HepG2 (cell line): Measurements from ENCODE around the gene SLC2A6. TPM values are rescaled to one million over a fixed set of nuclear protein-coding genes. Genes with fewer than 3 reads are reported as not detected.
A peak's percentile ranks its signal among the peaks of the same experiment; 100 is the strongest.

Experiments used
- BCL6 ChIP-seq: IDR thresholded peaks from 2 replicates; pipeline ENCODE4 v1.6.1; 2016; ENCODE audit warnings: missing genetic modification reagents, missing compliant biosample characterization
- ELF3 ChIP-seq: IDR thresholded peaks from 2 replicates; pipeline ENCODE4 v1.6.1; 2016; ENCODE audit warnings: missing genetic modification reagents, missing compliant biosample characterization
- GABPA ChIP-seq, 2 experiments: IDR thresholded peaks; 2 replicates each; pipeline ENCODE4 v1.6.1; 2011 to 2016; ENCODE audit warnings: low read depth in 2 of 2, low read length in 1 of 2, missing biosample characterization in 1 of 2, missing genetic modification characterization in 1 of 2
- HMGXB4 ChIP-seq, 2 experiments: sonication (generic) in 1 of 2; formaldehyde crosslinking in 1 of 2; IDR thresholded peaks; 2 replicates each; pipeline versions ENCODE4 v1.4.0 to v1.6.1; 2018 to 2020; ENCODE audit warnings: missing genetic modification reagents in 2 of 2, borderline replicate concordance in 1 of 2, low read depth in 1 of 2, mild to moderate bottlenecking in 1 of 2, missing biosample characterization in 1 of 2
- POLR2A ChIP-seq, 2 experiments: IDR thresholded peaks; 2 replicates each; pipeline ENCODE4 v1.6.1; 2011; ENCODE audit warnings: low read depth in 2 of 2, low read length in 2 of 2, mild to moderate bottlenecking in 1 of 2, moderate library complexity in 1 of 2; ENCODE audit not compliant: insufficient read depth in 1 of 2
- RARA ChIP-seq: IDR thresholded peaks from 2 replicates; pipeline ENCODE4 v1.6.1; 2016; ENCODE audit warnings: missing genetic modification reagents, missing compliant biosample characterization
- STAT6 ChIP-seq: sonication (generic); formaldehyde crosslinking; IDR thresholded peaks from 2 replicates; pipeline ENCODE4 v1.4.0; 2020; ENCODE audit warnings: missing genetic modification reagents, mild to moderate bottlenecking, borderline replicate concordance
- ZNF335 ChIP-seq: sonication (generic); formaldehyde crosslinking; IDR thresholded peaks from 2 replicates; pipeline ENCODE4 v1.4.0; 2020; ENCODE audit warnings: missing genetic modification reagents
- ZNF430 ChIP-seq: sonication (generic); formaldehyde crosslinking; IDR thresholded peaks from 2 replicates; pipeline ENCODE4 v1.9.0; 2021; ENCODE audit warnings: mild to moderate bottlenecking, missing genetic modification reagents
- ZNF580 ChIP-seq: IDR thresholded peaks from 2 replicates; pipeline ENCODE4 v1.6.1; 2016; ENCODE audit warnings: low read depth, borderline replicate concordance
- polyA plus RNA-seq, 8 experiments: library from polyadenylated mRNA; depleted of rRNA in 3 of 8; stranded (reverse) in 7 of 8; unstranded in 1 of 8; fragments of >200 nt; fragmentation: Illumina TruSeq in 4 of 8; extraction: Trizol in 4 of 8; gene quantifications; 2 replicates each; pipeline versions ENCODE4 v1.2.1 to v1.2.3, GENCODE V29; 2011 to 2016; ENCODE audit warnings: low read depth in 4 of 8, missing spikeins in 1 of 8, mixed read lengths in 1 of 8; ENCODE audit not compliant: insufficient read depth in 1 of 8
- total RNA-seq, 5 experiments: library from RNA; depleted of rRNA; stranded (reverse); fragments of >200 nt; fragmentation: Illumina TruSeq; extraction: Trizol; gene quantifications; 2 replicates each; pipeline ENCODE4 v1.2.3, GENCODE V29; 2016; ENCODE audit warnings: low read depth in 1 of 5
- TF ChIP-seq, protein P1 (sequence below): IDR thresholded peaks from 2 replicates; pipeline ENCODE4 v1.4.0; 2020; ENCODE audit warnings: mild to moderate bottlenecking, missing genetic modification reagents
- TF ChIP-seq, protein P2 (sequence below): sonication (generic); formaldehyde crosslinking; IDR thresholded peaks from 2 replicates; pipeline ENCODE4 v1.5.1; 2020; ENCODE audit warnings: missing genetic modification reagents, mild to moderate bottlenecking, borderline replicate concordance
- TF ChIP-seq, protein P3 (sequence below): sonication (generic); formaldehyde crosslinking; IDR thresholded peaks from 2 replicates; pipeline ENCODE4 v1.5.0; 2020; ENCODE audit warnings: mild to moderate bottlenecking, missing genetic modification reagents

SLC2A6 gene
- total and polyA plus RNA-seq, 2 of the 13 experiments (the other 11 are each of a cell fraction or from before 2014, with no cell fraction given), result 4.1 to 15.0 TPM

DNA sequence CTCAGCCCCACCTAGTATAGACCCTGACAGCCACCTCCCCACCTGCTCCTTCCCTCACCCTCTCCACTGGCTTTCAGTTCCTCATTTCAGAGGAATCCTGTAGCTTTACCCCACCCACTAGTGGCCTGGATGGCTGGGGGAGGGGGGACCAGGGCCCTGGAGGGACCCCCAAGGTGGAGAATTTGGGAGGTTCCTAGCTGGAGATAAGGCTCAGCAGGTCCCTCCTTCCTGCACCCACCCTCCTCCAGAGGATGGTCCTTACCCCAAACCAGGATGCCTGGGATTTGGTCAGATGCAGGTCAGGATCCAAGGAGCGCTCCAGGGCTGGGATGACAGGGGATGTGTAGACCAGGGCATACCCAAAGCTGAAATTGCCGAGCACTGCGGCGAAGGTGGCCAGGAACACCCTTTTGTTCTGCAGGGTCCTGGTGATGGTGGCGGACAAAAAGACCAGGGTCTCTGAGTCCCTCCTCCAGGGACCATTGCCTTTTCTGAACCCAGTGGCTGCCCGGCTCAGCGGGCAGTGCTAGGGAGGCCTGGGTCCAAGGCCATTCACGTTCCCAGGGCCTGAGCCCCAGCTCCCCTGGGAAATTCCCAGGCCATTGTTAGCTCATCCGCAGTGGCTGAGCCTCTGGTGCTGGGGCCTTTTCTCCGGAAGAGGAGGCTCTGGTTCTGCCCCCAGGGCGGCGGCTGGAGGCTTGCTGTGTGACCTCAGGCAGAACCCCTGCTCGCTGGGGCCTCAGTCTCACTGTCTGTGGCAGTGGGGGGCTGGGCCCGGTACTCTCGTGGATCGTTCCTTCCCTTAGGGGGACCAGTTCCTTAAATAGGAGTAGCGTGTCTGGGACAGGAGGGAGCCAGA is 678 bp downstream of the SLC2A6 start (continued):
- TF ChIP-seq POLR2A (IDR thresholded peaks at IDR 0.05; ENCODE audit: insufficient read depth in 1 of 2, low read depth in 2 of 2, low read length in 2 of 2) (peak in 1 of 2 experiments; percentile 34; a peak in 1 of 4 replicates), HMGXB4 (CRISPR knock-in tag; IDR thresholded peaks at IDR 0.05; ENCODE audit: borderline replicate concordance in 1 of 2, low read depth in 1 of 2) (0 out of 4 replicates have a peak, but pooled peaks of 1 of the 2 experiments have one; percentile 5), RARA (peak; percentile 57), BCL6 (CRISPR knock-in tag) (0 out of 2 replicates have a peak, but pooled peaks have one; percentile 10), ELF3 (0 out of 2 replicates have a peak, but pooled peaks have one; percentile 11), ZNF335 (CRISPR knock-in tag) (0 out of 2 replicates have a peak, but pooled peaks have one; percentile 18), ZNF430 (CRISPR knock-in tag) (peak; percentile 56; the same call in 1 of the 2 replicates), GABPA (IDR thresholded peaks at IDR 0.05; ENCODE audit: low read depth, low read length) (no peak), GABPA (CRISPR knock-in tag; IDR thresholded peaks at IDR 0.05; ENCODE audit: low read depth) (peak; percentile 15; the same call in 1 of the 2 replicates), ZNF580 (0 out of 2 replicates have a peak, but pooled peaks have one; percentile 37), STAT6 (no peak)
- TF ChIP-seq, protein P1, sequence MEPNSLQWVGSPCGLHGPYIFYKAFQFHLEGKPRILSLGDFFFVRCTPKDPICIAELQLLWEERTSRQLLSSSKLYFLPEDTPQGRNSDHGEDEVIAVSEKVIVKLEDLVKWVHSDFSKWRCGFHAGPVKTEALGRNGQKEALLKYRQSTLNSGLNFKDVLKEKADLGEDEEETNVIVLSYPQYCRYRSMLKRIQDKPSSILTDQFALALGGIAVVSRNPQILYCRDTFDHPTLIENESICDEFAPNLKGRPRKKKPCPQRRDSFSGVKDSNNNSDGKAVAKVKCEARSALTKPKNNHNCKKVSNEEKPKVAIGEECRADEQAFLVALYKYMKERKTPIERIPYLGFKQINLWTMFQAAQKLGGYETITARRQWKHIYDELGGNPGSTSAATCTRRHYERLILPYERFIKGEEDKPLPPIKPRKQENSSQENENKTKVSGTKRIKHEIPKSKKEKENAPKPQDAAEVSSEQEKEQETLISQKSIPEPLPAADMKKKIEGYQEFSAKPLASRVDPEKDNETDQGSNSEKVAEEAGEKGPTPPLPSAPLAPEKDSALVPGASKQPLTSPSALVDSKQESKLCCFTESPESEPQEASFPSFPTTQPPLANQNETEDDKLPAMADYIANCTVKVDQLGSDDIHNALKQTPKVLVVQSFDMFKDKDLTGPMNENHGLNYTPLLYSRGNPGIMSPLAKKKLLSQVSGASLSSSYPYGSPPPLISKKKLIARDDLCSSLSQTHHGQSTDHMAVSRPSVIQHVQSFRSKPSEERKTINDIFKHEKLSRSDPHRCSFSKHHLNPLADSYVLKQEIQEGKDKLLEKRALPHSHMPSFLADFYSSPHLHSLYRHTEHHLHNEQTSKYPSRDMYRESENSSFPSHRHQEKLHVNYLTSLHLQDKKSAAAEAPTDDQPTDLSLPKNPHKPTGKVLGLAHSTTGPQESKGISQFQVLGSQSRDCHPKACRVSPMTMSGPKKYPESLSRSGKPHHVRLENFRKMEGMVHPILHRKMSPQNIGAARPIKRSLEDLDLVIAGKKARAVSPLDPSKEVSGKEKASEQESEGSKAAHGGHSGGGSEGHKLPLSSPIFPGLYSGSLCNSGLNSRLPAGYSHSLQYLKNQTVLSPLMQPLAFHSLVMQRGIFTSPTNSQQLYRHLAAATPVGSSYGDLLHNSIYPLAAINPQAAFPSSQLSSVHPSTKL (CRISPR knock-in tag), result peak; percentile 24; the same call in 1 of the 2 replicates
- TF ChIP-seq, protein P2, sequence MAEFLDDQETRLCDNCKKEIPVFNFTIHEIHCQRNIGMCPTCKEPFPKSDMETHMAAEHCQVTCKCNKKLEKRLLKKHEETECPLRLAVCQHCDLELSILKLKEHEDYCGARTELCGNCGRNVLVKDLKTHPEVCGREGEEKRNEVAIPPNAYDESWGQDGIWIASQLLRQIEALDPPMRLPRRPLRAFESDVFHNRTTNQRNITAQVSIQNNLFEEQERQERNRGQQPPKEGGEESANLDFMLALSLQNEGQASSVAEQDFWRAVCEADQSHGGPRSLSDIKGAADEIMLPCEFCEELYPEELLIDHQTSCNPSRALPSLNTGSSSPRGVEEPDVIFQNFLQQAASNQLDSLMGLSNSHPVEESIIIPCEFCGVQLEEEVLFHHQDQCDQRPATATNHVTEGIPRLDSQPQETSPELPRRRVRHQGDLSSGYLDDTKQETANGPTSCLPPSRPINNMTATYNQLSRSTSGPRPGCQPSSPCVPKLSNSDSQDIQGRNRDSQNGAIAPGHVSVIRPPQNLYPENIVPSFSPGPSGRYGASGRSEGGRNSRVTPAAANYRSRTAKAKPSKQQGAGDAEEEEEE, result no peak
- TF ChIP-seq, protein P3, sequence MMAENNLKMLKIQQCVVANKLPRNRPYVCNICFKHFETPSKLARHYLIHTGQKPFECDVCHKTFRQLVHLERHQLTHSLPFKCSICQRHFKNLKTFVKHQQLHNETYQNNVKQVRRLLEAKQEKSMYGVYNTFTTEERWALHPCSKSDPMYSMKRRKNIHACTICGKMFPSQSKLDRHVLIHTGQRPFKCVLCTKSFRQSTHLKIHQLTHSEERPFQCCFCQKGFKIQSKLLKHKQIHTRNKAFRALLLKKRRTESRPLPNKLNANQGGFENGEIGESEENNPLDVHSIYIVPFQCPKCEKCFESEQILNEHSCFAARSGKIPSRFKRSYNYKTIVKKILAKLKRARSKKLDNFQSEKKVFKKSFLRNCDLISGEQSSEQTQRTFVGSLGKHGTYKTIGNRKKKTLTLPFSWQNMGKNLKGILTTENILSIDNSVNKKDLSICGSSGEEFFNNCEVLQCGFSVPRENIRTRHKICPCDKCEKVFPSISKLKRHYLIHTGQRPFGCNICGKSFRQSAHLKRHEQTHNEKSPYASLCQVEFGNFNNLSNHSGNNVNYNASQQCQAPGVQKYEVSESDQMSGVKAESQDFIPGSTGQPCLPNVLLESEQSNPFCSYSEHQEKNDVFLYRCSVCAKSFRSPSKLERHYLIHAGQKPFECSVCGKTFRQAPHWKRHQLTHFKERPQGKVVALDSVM (CRISPR knock-in tag), result peak; percentile 59; the same call in 1 of the 2 replicates
